ENCODE results near the gene WNT9A. TPM values are rescaled to one million over a fixed set of nuclear protein-coding genes. Genes with fewer than 3 reads are reported as not detected.
"Not testable (repeated sequence)": the region's sequence is repeated elsewhere in the genome, so short reads cannot be mapped to it uniquely, and the experiment has no call there.

The WNT9A gene
- polyA plus RNA-seq, 1 experiment, result 0.91 TPM

DNA sequence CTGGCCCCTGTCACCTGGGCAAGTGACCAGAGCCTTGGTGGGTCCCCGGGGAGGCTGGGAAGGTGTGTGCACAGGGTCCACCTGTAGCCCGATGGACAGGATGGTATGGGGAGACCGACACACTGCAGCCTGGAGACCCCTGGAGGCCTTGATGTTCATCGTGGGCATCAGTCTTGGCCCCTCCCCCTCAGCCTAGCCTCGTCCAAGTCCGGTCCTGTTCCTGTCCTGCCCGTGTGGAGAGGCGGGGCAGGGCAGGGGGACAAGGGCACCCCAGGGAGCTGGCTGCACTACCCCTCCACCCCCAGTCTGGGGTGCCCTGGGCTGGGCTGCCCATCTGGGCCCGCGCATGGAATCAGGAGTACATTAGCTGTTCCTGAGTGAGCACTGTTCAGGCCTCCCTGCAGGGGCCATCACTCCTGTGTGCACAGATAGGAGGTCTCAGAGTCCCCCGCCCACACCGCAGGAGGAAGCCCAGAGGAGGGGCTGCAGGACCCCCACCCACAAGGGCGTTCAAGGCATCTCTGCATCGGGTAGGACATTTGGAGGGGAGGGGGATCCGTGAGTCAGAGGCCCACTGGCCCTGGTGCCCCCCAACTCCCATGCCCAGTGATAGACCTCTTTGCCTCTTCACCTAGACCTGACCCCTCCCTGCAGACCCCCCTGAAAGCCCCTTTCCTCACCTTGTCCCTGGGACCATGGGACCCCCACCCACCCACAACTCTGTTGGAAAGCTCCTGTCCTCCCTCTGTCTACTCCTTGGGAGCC is 63.2 kb downstream of the WNT9A start:
- POLR2A ChIA-PET, result no interaction called here

GRCh38 chr1:227883641-227884301 is 64.0 kb downstream of the WNT9A start:
- Histone ChIP-seq H3K27me3 (ENCODE audit: control insufficient read depth, insufficient read depth, low read length) (no peaks in the 10 kb centered on the region), H3K27ac (ENCODE audit: low read depth, low read length) (no peak overlapping the region), H3K9me3 (ENCODE audit: control insufficient read depth, insufficient read depth, low read length) (no peaks in the 10 kb centered on the region; the same call in 1 of the 2 replicates), H3K4me3 (ENCODE audit: low read depth, low read length) (no peak overlapping the region)
- CTCF ChIA-PET, result no interaction called here
- POLR2A ChIA-PET, result no interaction called here
- no peak for DNase-seq (ENCODE audit: low read depth, low spot score)
- TF ChIP-seq, protein P1, sequence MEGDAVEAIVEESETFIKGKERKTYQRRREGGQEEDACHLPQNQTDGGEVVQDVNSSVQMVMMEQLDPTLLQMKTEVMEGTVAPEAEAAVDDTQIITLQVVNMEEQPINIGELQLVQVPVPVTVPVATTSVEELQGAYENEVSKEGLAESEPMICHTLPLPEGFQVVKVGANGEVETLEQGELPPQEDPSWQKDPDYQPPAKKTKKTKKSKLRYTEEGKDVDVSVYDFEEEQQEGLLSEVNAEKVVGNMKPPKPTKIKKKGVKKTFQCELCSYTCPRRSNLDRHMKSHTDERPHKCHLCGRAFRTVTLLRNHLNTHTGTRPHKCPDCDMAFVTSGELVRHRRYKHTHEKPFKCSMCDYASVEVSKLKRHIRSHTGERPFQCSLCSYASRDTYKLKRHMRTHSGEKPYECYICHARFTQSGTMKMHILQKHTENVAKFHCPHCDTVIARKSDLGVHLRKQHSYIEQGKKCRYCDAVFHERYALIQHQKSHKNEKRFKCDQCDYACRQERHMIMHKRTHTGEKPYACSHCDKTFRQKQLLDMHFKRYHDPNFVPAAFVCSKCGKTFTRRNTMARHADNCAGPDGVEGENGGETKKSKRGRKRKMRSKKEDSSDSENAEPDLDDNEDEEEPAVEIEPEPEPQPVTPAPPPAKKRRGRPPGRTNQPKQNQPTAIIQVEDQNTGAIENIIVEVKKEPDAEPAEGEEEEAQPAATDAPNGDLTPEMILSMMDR (IDR thresholded peaks at IDR 0.05; ENCODE audit: low read depth, low read length), result no peak

More for the DNA sequence above, 63.2 kb downstream of the WNT9A start:
- H3K27me3 ChIP-seq (ENCODE audit: control insufficient read depth, insufficient read depth, low read length), result no peaks in the 10 kb centered on the region
- no peak overlapping the region for H3K27ac ChIP-seq (ENCODE audit: low read depth, low read length)
- no peaks in the 10 kb centered on the region; the same call in 1 of the 2 replicates for H3K9me3 ChIP-seq (ENCODE audit: control insufficient read depth, insufficient read depth, low read length)
- CTCF ChIA-PET, result no interaction called here
- TF ChIP-seq, protein P1 (IDR thresholded peaks at IDR 0.05; ENCODE audit: low read depth, low read length), result no peak
- DNase-seq (ENCODE audit: low read depth, low spot score), result no peak
- H3K4me3 ChIP-seq (ENCODE audit: low read depth, low read length), result no peak overlapping the region

GRCh38 chr1:227883073-227883520 is 64.6 kb downstream of the WNT9A start:
- ChIA-PET CTCF (no interaction called here), POLR2A (no interaction called here)
- TF ChIP-seq, protein P1 (IDR thresholded peaks at IDR 0.05; ENCODE audit: low read depth, low read length), result no peak
- Histone ChIP-seq H3K9me3 (ENCODE audit: control insufficient read depth, insufficient read depth, low read length) (no peaks in the 10 kb centered on the region; the same call in 1 of the 2 replicates), H3K27ac (ENCODE audit: low read depth, low read length) (no peak overlapping the region), H3K4me3 (ENCODE audit: low read depth, low read length) (no peak overlapping the region), H3K27me3 (ENCODE audit: control insufficient read depth, insufficient read depth, low read length) (no peaks in the 10 kb centered on the region)
- no peak for DNase-seq (ENCODE audit: low read depth, low spot score)

GRCh38 chr1:227880342-227880924 is 67.3 kb downstream of the WNT9A start:
- ChIA-PET CTCF (interaction anchor here (0.6 kb wide), 1 partner anchor 435 kb away, joined by 5 read pairs; no protein-coding TSS in a partner anchor), POLR2A (no interaction called here)

DNA sequence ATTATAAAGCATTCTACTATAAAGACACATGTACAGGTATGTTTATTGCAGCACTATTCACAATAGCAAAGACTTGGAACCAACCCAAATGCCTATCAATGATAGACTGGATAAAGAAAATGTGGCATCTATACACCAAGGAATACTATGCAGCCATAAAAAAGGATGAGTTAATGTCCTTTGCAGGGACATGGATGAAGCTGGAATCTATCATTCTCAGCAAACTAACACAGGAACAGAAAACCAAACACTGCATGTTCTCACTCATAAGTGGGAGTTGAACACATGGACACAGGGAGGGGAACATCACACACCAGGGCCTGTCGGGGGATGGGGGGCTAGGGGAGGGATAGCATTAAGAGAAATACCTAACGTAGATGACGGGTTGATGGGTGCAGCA is 69.9 kb downstream of the WNT9A start:
- H3K4me3 ChIP-seq (ENCODE audit: low read depth, low read length); CTCF ChIA-PET; POLR2A ChIA-PET; H3K27ac ChIP-seq (ENCODE audit: low read depth, low read length); H3K27me3 ChIP-seq (ENCODE audit: control insufficient read depth, insufficient read depth, low read length); DNase-seq (ENCODE audit: low read depth, low spot score); H3K9me3 ChIP-seq (ENCODE audit: control insufficient read depth, insufficient read depth, low read length): not testable (repeated sequence)

More at GRCh38 chr1:227880342-227880924, 67.3 kb downstream of the WNT9A start:
- TF ChIP-seq, protein P1 (IDR thresholded peaks at IDR 0.05; ENCODE audit: low read depth, low read length), result no peak
- DNase-seq (ENCODE audit: low read depth, low spot score), result no peak
- H3K27ac ChIP-seq (ENCODE audit: low read depth, low read length), result no peak overlapping the region
- no peaks in the 10 kb centered on the region for H3K27me3 ChIP-seq (ENCODE audit: control insufficient read depth, insufficient read depth, low read length)
- H3K9me3 ChIP-seq (ENCODE audit: control insufficient read depth, insufficient read depth, low read length), result no peaks in the 10 kb centered on the region; the same call in 1 of the 2 replicates
- no peak overlapping the region for H3K4me3 ChIP-seq (ENCODE audit: low read depth, low read length)

- POLR2A ChIA-PET; DNase-seq (ENCODE audit: low read depth, low spot score); CTCF ChIA-PET: not testable (repeated sequence)
Observed at GRCh38 chr1:227871892-227872291, 75.8 kb downstream of the WNT9A start.

More at GRCh38 chr1:227871892-227872291, 75.8 kb downstream of the WNT9A start:
- H3K9me3 ChIP-seq (ENCODE audit: control insufficient read depth, insufficient read depth, low read length); H3K27me3 ChIP-seq (ENCODE audit: control insufficient read depth, insufficient read depth, low read length); H3K4me3 ChIP-seq (ENCODE audit: low read depth, low read length); H3K27ac ChIP-seq (ENCODE audit: low read depth, low read length): not testable (repeated sequence)

Data from AG04450 (cell line).